K562 (cell line): ENCODE results near the gene NUP205. TPM values are rescaled to one million over a fixed set of nuclear protein-coding genes. Genes with fewer than 3 reads are reported as not detected.

ENCODE experiments used
- MAZ ChIP-seq, 2 experiments: fragments of 450-650 bp in 1 of 2; sonication (generic) in 1 of 2; formaldehyde crosslinking; IDR thresholded peaks in 1 of 2; conservative IDR thresholded peaks in 1 of 2; 2 replicates each; pipeline versions ENCODE4 v1.4.0 to v1.5.0; 2020; ENCODE audit warnings: mild to moderate bottlenecking in 1 of 2, missing genetic modification reagents in 1 of 2
- TRIM24 ChIP-seq, 2 experiments: fragments of 450-650 bp; IDR thresholded peaks; 2 replicates each; pipeline ENCODE4 v1.6.1; 2016
- ZNF146 ChIP-seq: IDR thresholded peaks from one replicate; pipeline ENCODE4 v1.6.1; 2018; ENCODE audit warnings: missing compliant biosample characterization; ENCODE audit not compliant: unreplicated experiment
- ZNF23 ChIP-seq: fragments of 250-450 bp; sonication (Bioruptor Pico); IDR thresholded peaks from 2 replicates; pipeline ENCODE4 v1.4.0; 2020; ENCODE audit warnings: mild to moderate bottlenecking
- polyA plus RNA-seq, 8 experiments: library from polyadenylated mRNA; depleted of rRNA in 4 of 8; stranded (reverse) in 5 of 8; unstranded in 3 of 8; fragments of >200 nt; fragmentation: Nextera tagmentation in 2 of 8; fragmentation: Illumina TruSeq in 1 of 8; extraction: Ambion mirVana in 2 of 8; extraction: Trizol in 1 of 8; gene quantifications; 2 replicates each; pipeline versions ENCODE4 v1.2.1 to v1.2.3, GENCODE V29; 2011 to 2014; ENCODE audit warnings: inconsistent platforms in 1 of 8, missing spikeins in 1 of 8
- total RNA-seq, 7 experiments: library from RNA; depleted of rRNA in 6 of 7; stranded (reverse); fragments of >200 nt in 6 of 7; fragmentation: Illumina TruSeq in 2 of 7; extraction: Trizol in 2 of 7; gene quantifications; 2 replicates each; pipeline versions ENCODE4 v1.2.1 to v1.2.3, GENCODE V29; 2011 to 2021; ENCODE audit warnings: low replicate concordance in 1 of 7
- TF ChIP-seq, protein P1 (sequence below): fragments of 450-650 bp; IDR thresholded peaks from 2 replicates; pipeline ENCODE4 v1.6.1; 2016
- TF ChIP-seq, protein P2 (sequence below): fragments of 250-450 bp; sonication (Bioruptor Pico); IDR thresholded peaks from 2 replicates; pipeline ENCODE4 v1.4.0; 2020
- TF ChIP-seq, protein P3 (sequence below), 2 experiments: IDR thresholded peaks; 2 replicates each; pipeline ENCODE4 v1.6.1; 2011; ENCODE audit warnings: borderline replicate concordance in 1 of 2, control low read depth in 1 of 2, low read depth in 1 of 2, low read length in 1 of 2, mild to moderate bottlenecking in 1 of 2, mixed read lengths in 1 of 2, moderate library complexity in 1 of 2; ENCODE audit not compliant: insufficient read depth in 1 of 2, insufficient read length in 1 of 2, poor library complexity in 1 of 2, severe bottlenecking in 1 of 2; ENCODE audit errors: extremely low read depth in 1 of 2
- TF ChIP-seq, protein P4 (sequence below): sonication (generic); formaldehyde crosslinking; IDR thresholded peaks from 2 replicates; pipeline ENCODE4 v1.8.0; 2022; ENCODE audit warnings: mild to moderate bottlenecking, missing genetic modification reagents

Gene NUP205
- total and polyA plus RNA-seq, 9 of the 15 experiments (the other 6 are each of a cell fraction or from before 2014, with no cell fraction given) = 101 to 282 (median 193) TPM

DNA sequence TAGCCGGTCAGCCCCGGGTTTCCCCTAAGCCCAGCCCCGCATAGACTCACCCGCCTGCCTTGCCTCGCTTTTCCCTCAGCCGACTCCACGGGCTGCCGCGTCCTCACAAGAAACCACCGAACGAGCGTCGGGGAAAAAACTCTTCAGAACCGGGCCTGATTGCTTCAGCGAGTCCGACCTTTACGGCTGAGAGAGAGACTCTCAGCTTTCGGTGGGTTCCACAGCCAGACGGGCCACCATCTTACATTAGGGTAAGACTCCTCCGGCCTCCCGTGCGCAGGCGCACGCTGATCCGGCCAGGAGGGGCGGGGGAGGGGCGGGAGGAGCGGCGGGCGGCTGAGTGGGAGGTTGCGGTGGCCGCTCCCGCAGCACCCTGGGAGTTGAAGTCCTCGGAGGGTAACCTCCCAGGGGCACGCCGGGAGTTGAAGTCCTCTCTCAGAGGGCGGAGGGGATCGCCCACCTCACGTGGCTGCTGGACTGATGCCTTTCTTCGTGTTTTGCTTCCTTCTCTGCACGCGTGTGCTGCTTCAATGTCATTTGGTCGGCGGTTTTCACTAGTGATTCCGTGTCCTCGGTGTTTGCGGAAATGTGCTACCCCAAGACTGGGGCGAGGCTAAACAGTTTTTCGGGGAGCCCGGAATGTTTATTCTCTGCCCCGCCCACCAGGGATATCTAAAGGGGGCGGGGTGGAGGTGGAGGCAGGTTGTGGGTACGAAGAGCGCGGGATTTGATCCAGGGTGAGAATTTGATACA, 47.7 kb upstream of the NUP205 start, which contains the start of gene CNOT4 (continued):
- TF ChIP-seq, protein P1, sequence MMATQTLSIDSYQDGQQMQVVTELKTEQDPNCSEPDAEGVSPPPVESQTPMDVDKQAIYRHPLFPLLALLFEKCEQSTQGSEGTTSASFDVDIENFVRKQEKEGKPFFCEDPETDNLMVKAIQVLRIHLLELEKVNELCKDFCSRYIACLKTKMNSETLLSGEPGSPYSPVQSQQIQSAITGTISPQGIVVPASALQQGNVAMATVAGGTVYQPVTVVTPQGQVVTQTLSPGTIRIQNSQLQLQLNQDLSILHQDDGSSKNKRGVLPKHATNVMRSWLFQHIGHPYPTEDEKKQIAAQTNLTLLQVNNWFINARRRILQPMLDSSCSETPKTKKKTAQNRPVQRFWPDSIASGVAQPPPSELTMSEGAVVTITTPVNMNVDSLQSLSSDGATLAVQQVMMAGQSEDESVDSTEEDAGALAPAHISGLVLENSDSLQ = no peak
- TF ChIP-seq, protein P2, sequence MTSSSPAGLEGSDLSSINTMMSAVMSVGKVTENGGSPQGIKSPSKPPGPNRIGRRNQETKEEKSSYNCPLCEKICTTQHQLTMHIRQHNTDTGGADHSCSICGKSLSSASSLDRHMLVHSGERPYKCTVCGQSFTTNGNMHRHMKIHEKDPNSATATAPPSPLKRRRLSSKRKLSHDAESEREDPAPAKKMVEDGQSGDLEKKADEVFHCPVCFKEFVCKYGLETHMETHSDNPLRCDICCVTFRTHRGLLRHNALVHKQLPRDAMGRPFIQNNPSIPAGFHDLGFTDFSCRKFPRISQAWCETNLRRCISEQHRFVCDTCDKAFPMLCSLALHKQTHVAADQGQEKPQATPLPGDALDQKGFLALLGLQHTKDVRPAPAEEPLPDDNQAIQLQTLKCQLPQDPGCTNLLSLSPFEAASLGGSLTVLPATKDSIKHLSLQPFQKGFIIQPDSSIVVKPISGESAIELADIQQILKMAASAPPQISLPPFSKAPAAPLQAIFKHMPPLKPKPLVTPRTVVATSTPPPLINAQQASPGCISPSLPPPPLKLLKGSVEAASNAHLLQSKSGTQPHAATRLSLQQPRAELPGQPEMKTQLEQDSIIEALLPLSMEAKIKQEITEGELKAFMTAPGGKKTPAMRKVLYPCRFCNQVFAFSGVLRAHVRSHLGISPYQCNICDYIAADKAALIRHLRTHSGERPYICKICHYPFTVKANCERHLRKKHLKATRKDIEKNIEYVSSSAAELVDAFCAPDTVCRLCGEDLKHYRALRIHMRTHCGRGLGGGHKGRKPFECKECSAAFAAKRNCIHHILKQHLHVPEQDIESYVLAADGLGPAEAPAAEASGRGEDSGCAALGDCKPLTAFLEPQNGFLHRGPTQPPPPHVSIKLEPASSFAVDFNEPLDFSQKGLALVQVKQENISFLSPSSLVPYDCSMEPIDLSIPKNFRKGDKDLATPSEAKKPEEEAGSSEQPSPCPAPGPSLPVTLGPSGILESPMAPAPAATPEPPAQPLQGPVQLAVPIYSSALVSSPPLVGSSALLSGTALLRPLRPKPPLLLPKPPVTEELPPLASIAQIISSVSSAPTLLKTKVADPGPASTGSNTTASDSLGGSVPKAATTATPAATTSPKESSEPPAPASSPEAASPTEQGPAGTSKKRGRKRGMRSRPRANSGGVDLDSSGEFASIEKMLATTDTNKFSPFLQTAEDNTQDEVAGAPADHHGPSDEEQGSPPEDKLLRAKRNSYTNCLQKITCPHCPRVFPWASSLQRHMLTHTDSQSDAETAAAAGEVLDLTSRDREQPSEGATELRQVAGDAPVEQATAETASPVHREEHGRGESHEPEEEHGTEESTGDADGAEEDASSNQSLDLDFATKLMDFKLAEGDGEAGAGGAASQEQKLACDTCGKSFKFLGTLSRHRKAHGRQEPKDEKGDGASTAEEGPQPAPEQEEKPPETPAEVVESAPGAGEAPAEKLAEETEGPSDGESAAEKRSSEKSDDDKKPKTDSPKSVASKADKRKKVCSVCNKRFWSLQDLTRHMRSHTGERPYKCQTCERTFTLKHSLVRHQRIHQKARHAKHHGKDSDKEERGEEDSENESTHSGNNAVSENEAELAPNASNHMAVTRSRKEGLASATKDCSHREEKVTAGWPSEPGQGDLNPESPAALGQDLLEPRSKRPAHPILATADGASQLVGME (CRISPR knock-in tag) = peak; percentile 84; the same call in 1 of the 2 replicates
- TF ChIP-seq, protein P3, sequence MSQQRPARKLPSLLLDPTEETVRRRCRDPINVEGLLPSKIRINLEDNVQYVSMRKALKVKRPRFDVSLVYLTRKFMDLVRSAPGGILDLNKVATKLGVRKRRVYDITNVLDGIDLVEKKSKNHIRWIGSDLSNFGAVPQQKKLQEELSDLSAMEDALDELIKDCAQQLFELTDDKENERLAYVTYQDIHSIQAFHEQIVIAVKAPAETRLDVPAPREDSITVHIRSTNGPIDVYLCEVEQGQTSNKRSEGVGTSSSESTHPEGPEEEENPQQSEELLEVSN (IDR thresholded peaks at IDR 0.05; ENCODE audit: borderline replicate concordance in 1 of 2, extremely low read depth in 1 of 2, insufficient read depth in 1 of 2, insufficient read length in 1 of 2, low read depth in 1 of 2, low read length in 1 of 2, poor library complexity in 1 of 2, severe bottlenecking in 1 of 2) = peak; percentile 95
- TF ChIP-seq, protein P4, sequence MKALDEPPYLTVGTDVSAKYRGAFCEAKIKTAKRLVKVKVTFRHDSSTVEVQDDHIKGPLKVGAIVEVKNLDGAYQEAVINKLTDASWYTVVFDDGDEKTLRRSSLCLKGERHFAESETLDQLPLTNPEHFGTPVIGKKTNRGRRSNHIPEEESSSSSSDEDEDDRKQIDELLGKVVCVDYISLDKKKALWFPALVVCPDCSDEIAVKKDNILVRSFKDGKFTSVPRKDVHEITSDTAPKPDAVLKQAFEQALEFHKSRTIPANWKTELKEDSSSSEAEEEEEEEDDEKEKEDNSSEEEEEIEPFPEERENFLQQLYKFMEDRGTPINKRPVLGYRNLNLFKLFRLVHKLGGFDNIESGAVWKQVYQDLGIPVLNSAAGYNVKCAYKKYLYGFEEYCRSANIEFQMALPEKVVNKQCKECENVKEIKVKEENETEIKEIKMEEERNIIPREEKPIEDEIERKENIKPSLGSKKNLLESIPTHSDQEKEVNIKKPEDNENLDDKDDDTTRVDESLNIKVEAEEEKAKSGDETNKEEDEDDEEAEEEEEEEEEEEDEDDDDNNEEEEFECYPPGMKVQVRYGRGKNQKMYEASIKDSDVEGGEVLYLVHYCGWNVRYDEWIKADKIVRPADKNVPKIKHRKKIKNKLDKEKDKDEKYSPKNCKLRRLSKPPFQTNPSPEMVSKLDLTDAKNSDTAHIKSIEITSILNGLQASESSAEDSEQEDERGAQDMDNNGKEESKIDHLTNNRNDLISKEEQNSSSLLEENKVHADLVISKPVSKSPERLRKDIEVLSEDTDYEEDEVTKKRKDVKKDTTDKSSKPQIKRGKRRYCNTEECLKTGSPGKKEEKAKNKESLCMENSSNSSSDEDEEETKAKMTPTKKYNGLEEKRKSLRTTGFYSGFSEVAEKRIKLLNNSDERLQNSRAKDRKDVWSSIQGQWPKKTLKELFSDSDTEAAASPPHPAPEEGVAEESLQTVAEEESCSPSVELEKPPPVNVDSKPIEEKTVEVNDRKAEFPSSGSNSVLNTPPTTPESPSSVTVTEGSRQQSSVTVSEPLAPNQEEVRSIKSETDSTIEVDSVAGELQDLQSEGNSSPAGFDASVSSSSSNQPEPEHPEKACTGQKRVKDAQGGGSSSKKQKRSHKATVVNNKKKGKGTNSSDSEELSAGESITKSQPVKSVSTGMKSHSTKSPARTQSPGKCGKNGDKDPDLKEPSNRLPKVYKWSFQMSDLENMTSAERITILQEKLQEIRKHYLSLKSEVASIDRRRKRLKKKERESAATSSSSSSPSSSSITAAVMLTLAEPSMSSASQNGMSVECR (CRISPR knock-in tag) = peak; percentile 98
- peak; percentile 96 to 100 for TF ChIP-seq MAZ (CRISPR knock-in tag; conservative IDR thresholded peaks at IDR 0.05 in 1 of 2, IDR thresholded peaks at IDR 0.05 in 1 of 2)
- peak; percentile 33; the same call in 1 of the 2 replicates for TF ChIP-seq ZNF23 (CRISPR knock-in tag)
- TF ChIP-seq ZNF146 = peak; percentile 23
- 0 out of 4 replicates have a peak, but pooled peaks of 1 of the 2 experiments have one; percentile 21 for TF ChIP-seq TRIM24 (IDR thresholded peaks at IDR 0.05)
